B cell (primary cell): ENCODE results near the gene GCA. TPM values are rescaled to one million over a fixed set of nuclear protein-coding genes. Genes with fewer than 3 reads are reported as not detected.

Experiments
- ATAC-seq: fragments of 200-7000 bp; cut with Tn5 transposase; one replicate; pipeline ENCODE4 v1.10.0; 2021; ENCODE audit warnings: low read depth, mild to moderate bottlenecking, moderate number of reproducible peaks, moderate library complexity
- CTCF ChIA-PET: fragments of 350-600 bp; sonication (Branson Sonifier 250); formaldehyde crosslinking; loops from one replicate; lab custom pipeline; 2021; ENCODE audit warnings: antibody characterized with exemption, inconsistent platforms; lab: Charles Lee
- POLR2A ChIA-PET: fragments of 350-600 bp; sonication (Branson Sonifier 250); formaldehyde crosslinking; loops from one replicate; lab custom pipeline; 2021; ENCODE audit warnings: antibody characterized with exemption; lab: Charles Lee
- DNase-seq: peaks from one replicate; pipeline ENCODE4 v3.0.0; 2013
- H2AFZ ChIP-seq: 2 replicates; pipeline ENCODE4 v1.6.1; 2012; ENCODE audit warnings: mild to moderate bottlenecking, low read depth, low read length; ENCODE audit not compliant: insufficient read depth, poor library complexity, severe bottlenecking
- H3K27ac ChIP-seq, 2 donors: 1 replicate in 1 of 2; 2 replicates in 1 of 2; pipeline ENCODE4 v1.5.1; 2012 to 2013; ENCODE audit warnings: low read length in 2 of 2, mild to moderate bottlenecking in 2 of 2, moderate library complexity in 1 of 2
- H3K27me3 ChIP-seq, 4 experiments: fragments of 200-600 bp in 1 of 4; sonication (generic) in 1 of 4; replicated peaks in 1 of 4; 1 replicate in 2 of 4; 2 replicates in 2 of 4; pipeline versions ENCODE4 v1.6.1 to v1.7.0; 2013 to 2016; ENCODE audit warnings: low read length in 3 of 4, mild to moderate bottlenecking in 2 of 4, mixed read lengths in 1 of 4, moderate library complexity in 1 of 4; ENCODE audit not compliant: insufficient read depth in 4 of 4, control insufficient read depth in 3 of 4; ENCODE audit errors: control extremely low read depth in 1 of 4
- H3K36me3 ChIP-seq, 2 experiments: replicated peaks in 1 of 2; 1 replicate in 1 of 2; 2 replicates in 1 of 2; pipeline versions ENCODE4 v1.6.1 to v1.7.1; 2013; ENCODE audit warnings: low read length in 1 of 2; ENCODE audit not compliant: insufficient read depth in 2 of 2, control insufficient read depth in 1 of 2; ENCODE audit errors: control extremely low read depth in 1 of 2, extremely low read depth in 1 of 2
- H3K4me1 ChIP-seq, 2 donors: fragments of 200-600 bp in 1 of 2; sonication (generic) in 1 of 2; 1 replicate in 1 of 2; 2 replicates in 1 of 2; pipeline versions ENCODE4 v1.5.1 to v1.6.1; 2013 to 2017; ENCODE audit warnings: low read length in 2 of 2; ENCODE audit not compliant: control insufficient read depth in 2 of 2, insufficient read depth in 2 of 2
- H3K4me2 ChIP-seq: replicated peaks from 2 replicates; pipeline ENCODE3; 2012; ENCODE audit warnings: mild to moderate bottlenecking, low read depth, low read length; ENCODE audit not compliant: poor library complexity, severe bottlenecking
- H3K4me3 ChIP-seq, 5 experiments: fragments of 200-600 bp in 1 of 5; sonication (generic) in 1 of 5; 1 replicate in 3 of 5; 2 replicates in 2 of 5; pipeline versions ENCODE4 v1.5.1 to v1.7.0; 2011 to 2016; ENCODE audit warnings: low read length in 4 of 5, mild to moderate bottlenecking in 4 of 5, low read depth in 2 of 5, control low read depth in 1 of 5, moderate library complexity in 1 of 5; ENCODE audit not compliant: insufficient read depth in 1 of 5; ENCODE audit errors: control extremely low read depth in 1 of 5, extremely low read depth in 1 of 5
- H3K79me2 ChIP-seq: fragments of 200-600 bp; sonication (generic); one replicate; pipeline ENCODE4 v1.6.0; 2016; ENCODE audit warnings: low read length; ENCODE audit not compliant: control insufficient read depth, insufficient read depth
- H3K9ac ChIP-seq: fragments of 200-600 bp; sonication (generic); 2 replicates; pipeline ENCODE4 v1.6.1; 2017; ENCODE audit warnings: mild to moderate bottlenecking, low read length, moderate library complexity
- H3K9me3 ChIP-seq, 3 donors: one replicate each; pipeline versions ENCODE4 v1.6.1 to v1.7.1; 2013; ENCODE audit warnings: low read length in 2 of 3; ENCODE audit not compliant: control insufficient read depth in 2 of 3, insufficient read depth in 1 of 3; ENCODE audit errors: control extremely low read depth in 1 of 3
- H4K20me1 ChIP-seq: 2 replicates; pipeline ENCODE4 v1.6.0; 2012; ENCODE audit warnings: mild to moderate bottlenecking, low read length; ENCODE audit not compliant: insufficient read depth, control insufficient read depth, poor library complexity, severe bottlenecking
- H3K27ac Mint-ChIP-seq: one replicate; pipeline ENCODE4 v1.8.0; 2021; ENCODE audit warnings: mixed read lengths
- H3K27me3 Mint-ChIP-seq: one replicate; pipeline ENCODE4 v1.8.0; 2021; ENCODE audit warnings: mixed read lengths
- H3K4me1 Mint-ChIP-seq: one replicate; pipeline ENCODE4 v1.8.0; 2021; ENCODE audit warnings: mixed read lengths
- H3K4me3 Mint-ChIP-seq: one replicate; pipeline ENCODE4 v1.8.0; 2021; ENCODE audit warnings: mixed read lengths
- H3K9me3 Mint-ChIP-seq: one replicate; pipeline ENCODE4 v1.8.0; 2022; ENCODE audit warnings: mixed read lengths; ENCODE audit not compliant: insufficient read depth
- EZH2 ChIP-seq: IDR thresholded peaks from 2 replicates; pipeline ENCODE4 v1.6.1; 2012; ENCODE audit warnings: borderline replicate concordance, low read depth, mild to moderate bottlenecking, moderate library complexity, low read length; ENCODE audit not compliant: insufficient read depth, poor library complexity, severe bottlenecking
- WGBS: methylation state at CpG from one replicate; pipeline ENCODE4 v1.1.5; 2013; ENCODE audit warnings: missing lambda C conversion rate; ENCODE audit not compliant: insufficient coverage; 5-methylcytosine and 5-hydroxymethylcytosine counted together
- intact Hi-C: fragments of 100-400 bp; cut with micrococcal nuclease; formaldehyde crosslinking; loops from one replicate; pipeline ENCODE4 v1.10.0; 2022
- polyA plus RNA-seq: library from polyadenylated mRNA; depleted of rRNA; stranded (reverse); fragments of >200 nt; gene quantifications from 2 replicates; pipeline ENCODE4 v1.2.3, GENCODE V29; 2012
- total RNA-seq, 2 donors: library from RNA; stranded (reverse); fragments of 120-200 nt in 1 of 2; gene quantifications; 1 replicate in 1 of 2; 2 replicates in 1 of 2; pipeline versions ENCODE4 v1.2.3 to v1.2.4, GENCODE V29; 2013 to 2022
- TF ChIP-seq, protein P1 (sequence below): fragments of 200-600 bp; IDR thresholded peaks from one replicate; pipeline ENCODE4 v1.8.0; 2022; ENCODE audit warnings: antibody characterized with exemption, mild to moderate bottlenecking

The GCA gene
- total and polyA plus RNA-seq, 2 donors (not counting 1 experiment from before 2014, with no cell fraction given) = 17.9 to 33.0 TPM

DNA sequence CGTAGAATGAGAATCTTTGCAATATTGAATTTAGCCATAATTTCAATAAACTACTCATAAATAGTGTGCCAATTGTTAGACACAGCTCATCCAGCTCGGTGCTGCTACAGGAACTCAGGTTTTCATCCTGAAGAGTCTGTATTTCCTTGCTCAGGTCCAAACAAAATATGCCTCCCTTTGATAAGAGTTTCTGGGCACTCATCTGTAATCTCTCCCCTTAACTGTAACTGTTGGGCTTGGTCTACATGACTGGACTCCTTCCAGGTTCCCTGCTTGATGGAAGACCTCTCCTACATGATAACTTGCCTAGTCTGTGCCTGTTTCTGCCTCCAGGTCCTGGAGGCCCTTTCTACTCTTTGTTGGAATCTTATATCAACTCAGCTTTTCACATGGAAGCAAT lies 57.9 kb downstream of the GCA start:
- intact Hi-C loops = no loop called here
- peaks cover 6% of the 10 kb centered on the region for H3K27me3 Mint-ChIP-seq
- H3K9me3 Mint-ChIP-seq = no peaks in the 10 kb centered on the region
- H3K27me3 ChIP-seq = peaks cover 0 to 1% (median 0%) of the 10 kb centered on the region in 4 experiments
- ATAC-seq (no peak), DNase-seq (no peak)
- no peak overlapping the region for H3K4me3 Mint-ChIP-seq
- no peaks in the 10 kb centered on the region for H3K9me3 ChIP-seq
- H3K36me3 ChIP-seq = no peaks in the 10 kb centered on the region
- H3K27ac ChIP-seq = no peak overlapping the region
- H3K4me1 Mint-ChIP-seq = no peaks in the 10 kb centered on the region
- no peaks in the 10 kb centered on the region for H4K20me1 ChIP-seq
- H3K4me3 ChIP-seq = no peak overlapping the region
- H3K27ac Mint-ChIP-seq = no peak overlapping the region
- no peaks in the 10 kb centered on the region for H3K4me1 ChIP-seq
- TF ChIP-seq, protein P1, sequence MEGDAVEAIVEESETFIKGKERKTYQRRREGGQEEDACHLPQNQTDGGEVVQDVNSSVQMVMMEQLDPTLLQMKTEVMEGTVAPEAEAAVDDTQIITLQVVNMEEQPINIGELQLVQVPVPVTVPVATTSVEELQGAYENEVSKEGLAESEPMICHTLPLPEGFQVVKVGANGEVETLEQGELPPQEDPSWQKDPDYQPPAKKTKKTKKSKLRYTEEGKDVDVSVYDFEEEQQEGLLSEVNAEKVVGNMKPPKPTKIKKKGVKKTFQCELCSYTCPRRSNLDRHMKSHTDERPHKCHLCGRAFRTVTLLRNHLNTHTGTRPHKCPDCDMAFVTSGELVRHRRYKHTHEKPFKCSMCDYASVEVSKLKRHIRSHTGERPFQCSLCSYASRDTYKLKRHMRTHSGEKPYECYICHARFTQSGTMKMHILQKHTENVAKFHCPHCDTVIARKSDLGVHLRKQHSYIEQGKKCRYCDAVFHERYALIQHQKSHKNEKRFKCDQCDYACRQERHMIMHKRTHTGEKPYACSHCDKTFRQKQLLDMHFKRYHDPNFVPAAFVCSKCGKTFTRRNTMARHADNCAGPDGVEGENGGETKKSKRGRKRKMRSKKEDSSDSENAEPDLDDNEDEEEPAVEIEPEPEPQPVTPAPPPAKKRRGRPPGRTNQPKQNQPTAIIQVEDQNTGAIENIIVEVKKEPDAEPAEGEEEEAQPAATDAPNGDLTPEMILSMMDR = no peak
- no peak for TF ChIP-seq EZH2
- H3K9ac ChIP-seq = no peak overlapping the region
- CTCF ChIA-PET = no interaction called here
- 94% methylated on average over 2 of the region's 2 CpGs for WGBS
- POLR2A ChIA-PET = no interaction called here
- H2AFZ ChIP-seq = no peak overlapping the region
- H3K4me2 ChIP-seq = no peak overlapping the region
- no peaks in the 10 kb centered on the region for H3K79me2 ChIP-seq

DNA sequence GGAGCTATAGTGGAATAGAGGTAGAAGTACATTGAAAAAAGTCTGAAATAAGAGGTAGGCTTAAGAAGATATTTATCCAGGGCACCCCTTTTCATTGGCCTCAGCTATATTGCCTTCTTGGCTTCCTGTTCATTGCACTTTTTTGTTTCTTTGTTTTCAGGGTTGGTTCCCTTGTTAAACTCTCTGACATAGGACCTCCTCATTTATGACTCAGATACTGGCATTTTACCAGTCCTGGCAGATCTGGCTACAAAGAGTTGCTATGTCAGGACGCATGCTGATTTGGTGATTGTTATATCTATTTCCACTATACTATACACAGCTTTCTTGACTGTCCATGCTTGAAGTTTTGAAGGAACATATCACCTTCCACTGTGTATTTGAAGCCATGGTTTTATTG lies 60.0 kb downstream of the GCA start:
- Mint-ChIP-seq H3K27ac (no peak overlapping the region), H3K9me3 (no peaks in the 10 kb centered on the region), H3K4me3 (no peak overlapping the region), H3K4me1 (no peaks in the 10 kb centered on the region), H3K27me3 (no peaks in the 10 kb centered on the region)
- ChIA-PET CTCF (interaction anchor here (1.0 kb wide), 1 partner anchor 17 kb away, joined by 5 read pairs; no protein-coding TSS in a partner anchor), POLR2A (no interaction called here)
- no peak overlapping the region for H3K4me3 ChIP-seq
- H3K9ac ChIP-seq = no peak overlapping the region
- no peaks in the 10 kb centered on the region for H4K20me1 ChIP-seq
- H3K27ac ChIP-seq = no peak overlapping the region
- H3K4me2 ChIP-seq = no peak overlapping the region
- H2AFZ ChIP-seq = no peak overlapping the region
- ATAC-seq (no peak), DNase-seq (no peak)
- intact Hi-C loops = no loop called here
- no peaks in the 10 kb centered on the region for H3K36me3 ChIP-seq
- no peaks in the 10 kb centered on the region for H3K9me3 ChIP-seq
- no peaks in the 10 kb centered on the region for H3K79me2 ChIP-seq
- no peak for TF ChIP-seq EZH2
- TF ChIP-seq, protein P1 = no peak
- peaks cover 0 to 6% (median 0%) of the 10 kb centered on the region in 4 experiments for H3K27me3 ChIP-seq
- H3K4me1 ChIP-seq = no peaks in the 10 kb centered on the region
- WGBS = no CpG with 5 or more reads among the region's 1 CpG

Other genes with a start within 250 kb of the GCA start
- gene GCG, start 191.9 kb upstream of the GCA start, total RNA-seq = not detected in 2 replicates
- gene GCG, start 191.9 kb upstream of the GCA start, polyA plus RNA-seq = not detected in 2 replicates
- not detected in 2 replicates for gene FAP, start 100.7 kb upstream of the GCA start, total RNA-seq
- gene FAP, start 100.7 kb upstream of the GCA start, polyA plus RNA-seq = not detected in 2 replicates
- gene IFIH1, start 25.4 kb upstream of the GCA start, total RNA-seq = 54.8 and 59.7 TPM in 2 replicates
- gene IFIH1, start 25.4 kb upstream of the GCA start, polyA plus RNA-seq = 29.5 and 42.1 TPM in 2 replicates